ENCODE data around the gene RBMS3. TPM values are rescaled to one million over a fixed set of nuclear protein-coding genes. Genes with fewer than 3 reads are reported as not detected.
"Not testable (repeated sequence)": the region's sequence is repeated elsewhere in the genome, so short reads cannot be mapped to it uniquely, and the experiment has no call there.

Gene RBMS3
- total RNA-seq, 2 experiments from 2014 or later: 0.38 to 0.63 TPM

GRCh38 chr3:29374226-29374625, 93.4 kb downstream of the RBMS3 start:
- DNase-seq: no peak
- ChIA-PET CTCF (no interaction called here), POLR2A (no interaction called here)
- H3K4me1 Mint-ChIP-seq: peaks cover 1% of the 10 kb centered on the region
- H3K4me3 Mint-ChIP-seq: no peak overlapping the region
- no peaks in the 10 kb centered on the region for H3K9me3 Mint-ChIP-seq
- H3K27me3 Mint-ChIP-seq: no peaks in the 10 kb centered on the region
- H3K27ac Mint-ChIP-seq: no peak overlapping the region
- H3K36me3 Mint-ChIP-seq (ENCODE audit: low read depth): no peaks in the 10 kb centered on the region

DNA sequence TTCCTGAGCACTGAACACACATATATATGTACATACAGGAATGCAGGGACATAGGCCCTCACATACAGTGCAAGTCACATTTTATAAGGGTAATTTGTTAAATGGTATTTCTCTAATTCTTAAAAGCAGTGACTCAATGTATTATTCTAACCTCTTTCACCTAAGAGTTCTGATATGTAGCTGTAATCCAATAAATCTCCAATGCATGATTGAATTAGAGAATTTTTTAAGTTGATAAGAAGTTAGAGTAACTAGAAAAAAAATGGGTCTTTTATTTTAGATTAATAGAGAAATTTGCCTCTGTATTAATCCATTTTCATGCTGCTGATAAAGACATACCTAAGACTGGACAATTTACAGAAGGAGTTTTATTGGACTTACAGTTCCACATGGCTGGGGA, 98.2 kb downstream of the RBMS3 start:
- no peaks in the 10 kb centered on the region for H3K9me3 Mint-ChIP-seq
- DNase-seq: no peak
- H3K36me3 Mint-ChIP-seq (ENCODE audit: low read depth): no peaks in the 10 kb centered on the region

GRCh38 chr3:29381595-29381994, 100.7 kb downstream of the RBMS3 start:
- ChIA-PET CTCF (no interaction called here), POLR2A (no interaction called here)
- no peaks in the 10 kb centered on the region for H3K4me1 Mint-ChIP-seq
- H3K4me3 Mint-ChIP-seq: no peak overlapping the region
- no peaks in the 10 kb centered on the region for H3K27me3 Mint-ChIP-seq
- no peak for DNase-seq
- no peak overlapping the region for H3K27ac Mint-ChIP-seq
- no peaks in the 10 kb centered on the region for H3K36me3 Mint-ChIP-seq (ENCODE audit: low read depth)
- H3K9me3 Mint-ChIP-seq: no peaks in the 10 kb centered on the region

More for the DNA sequence above, 98.2 kb downstream of the RBMS3 start:
- H3K27me3 Mint-ChIP-seq: no peaks in the 10 kb centered on the region
- ChIA-PET POLR2A (no interaction called here), CTCF (no interaction called here)
- no peak overlapping the region for H3K27ac Mint-ChIP-seq
- no peaks in the 10 kb centered on the region for H3K4me1 Mint-ChIP-seq
- H3K4me3 Mint-ChIP-seq: no peak overlapping the region

DNA sequence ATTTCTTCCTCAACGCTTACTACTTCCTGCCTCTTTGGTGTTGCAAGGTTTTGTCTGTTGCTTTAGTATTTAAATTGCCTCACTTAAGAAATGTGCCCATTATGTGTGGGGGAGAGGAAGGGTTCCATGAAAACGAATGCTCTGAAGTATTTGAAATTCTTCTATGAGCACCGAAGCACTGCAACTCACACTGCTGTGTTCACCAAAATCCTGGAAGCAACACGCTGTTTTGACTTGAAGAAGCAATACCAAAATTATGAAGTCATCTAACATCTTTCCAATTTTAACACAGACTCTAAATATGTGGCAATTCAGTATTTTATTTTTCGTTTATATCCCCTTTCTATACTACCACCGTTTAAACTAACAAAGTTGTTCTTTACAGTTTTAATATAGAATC, 101.5 kb downstream of the RBMS3 start:
- no peak for DNase-seq
- Mint-ChIP-seq H3K9me3 (no peaks in the 10 kb centered on the region), H3K4me1 (no peaks in the 10 kb centered on the region), H3K27ac (no peak overlapping the region), H3K36me3 (ENCODE audit: low read depth) (no peaks in the 10 kb centered on the region), H3K27me3 (no peaks in the 10 kb centered on the region), H3K4me3 (no peak overlapping the region)
- ChIA-PET POLR2A (no interaction called here), CTCF (no interaction called here)

GRCh38 chr3:29382845-29383244, 102.0 kb downstream of the RBMS3 start:
- Mint-ChIP-seq H3K27me3 (no peaks in the 10 kb centered on the region), H3K4me1 (no peaks in the 10 kb centered on the region), H3K4me3 (no peak overlapping the region), H3K36me3 (ENCODE audit: low read depth) (no peaks in the 10 kb centered on the region), H3K27ac (no peak overlapping the region), H3K9me3 (no peaks in the 10 kb centered on the region)
- DNase-seq: no peak
- ChIA-PET POLR2A (no interaction called here), CTCF (no interaction called here)

DNA sequence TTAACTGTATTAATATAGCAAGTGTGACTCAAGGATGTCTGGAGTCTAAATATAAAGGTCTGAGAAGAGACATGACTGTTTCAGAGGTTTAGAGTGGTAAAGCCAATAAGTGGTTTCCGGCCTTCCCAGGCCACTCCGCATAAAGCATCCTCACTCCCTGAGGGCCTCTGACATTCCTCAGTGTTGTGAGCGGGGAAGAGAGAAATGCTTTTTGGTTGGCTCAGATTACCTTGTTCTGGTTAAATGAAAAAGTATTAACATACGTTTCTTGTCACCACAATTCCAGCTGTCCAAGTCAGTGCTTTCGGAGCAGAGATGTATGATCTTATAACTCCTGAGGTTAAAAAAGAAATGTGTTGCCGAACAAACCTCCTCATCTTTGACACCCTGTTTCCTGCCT, 103.8 kb downstream of the RBMS3 start:
- H3K36me3 Mint-ChIP-seq (ENCODE audit: low read depth): no peaks in the 10 kb centered on the region
- no peaks in the 10 kb centered on the region for H3K4me1 Mint-ChIP-seq
- no peak overlapping the region for H3K4me3 Mint-ChIP-seq
- H3K27ac Mint-ChIP-seq: no peak overlapping the region
- ChIA-PET POLR2A (no interaction called here), CTCF (no interaction called here)
- H3K9me3 Mint-ChIP-seq: no peaks in the 10 kb centered on the region
- H3K27me3 Mint-ChIP-seq: no peaks in the 10 kb centered on the region
- DNase-seq: no peak

- H3K27ac Mint-ChIP-seq: no peak overlapping the region
- H3K4me1 Mint-ChIP-seq: no peaks in the 10 kb centered on the region
- H3K36me3 Mint-ChIP-seq (ENCODE audit: low read depth): no peaks in the 10 kb centered on the region
- H3K4me3 Mint-ChIP-seq: no peak overlapping the region
- no peaks in the 10 kb centered on the region for H3K27me3 Mint-ChIP-seq
- CTCF ChIA-PET: no interaction called here
- no peaks in the 10 kb centered on the region for H3K9me3 Mint-ChIP-seq
- POLR2A ChIA-PET: no interaction called here
- DNase-seq: no peak
Measured at GRCh38 chr3:29385046-29385830, 104.4 kb downstream of the RBMS3 start.

DNA sequence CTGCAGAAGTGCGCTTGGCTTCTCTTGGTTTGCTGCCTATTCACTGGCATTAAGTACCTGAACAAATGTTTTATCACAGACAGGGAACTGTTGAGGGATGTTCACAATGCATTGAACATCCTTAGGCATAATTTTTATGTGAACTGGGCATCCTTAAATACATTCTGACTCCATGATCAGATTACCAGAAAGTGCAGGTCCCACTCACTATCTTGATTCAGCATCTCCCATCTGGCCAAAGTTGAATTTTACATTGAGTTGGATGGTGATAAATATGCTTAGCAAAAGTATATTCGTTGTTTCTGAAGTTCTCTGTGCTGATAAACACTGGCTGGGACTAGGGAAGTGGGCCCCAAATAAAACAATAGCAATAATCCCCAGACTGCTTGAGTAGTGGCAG, 108.5 kb downstream of the RBMS3 start:
- no peaks in the 10 kb centered on the region for H3K9me3 Mint-ChIP-seq
- DNase-seq: no peak
- H3K36me3 Mint-ChIP-seq (ENCODE audit: low read depth): no peaks in the 10 kb centered on the region
- no peak overlapping the region for H3K27ac Mint-ChIP-seq
- CTCF ChIA-PET: no interaction called here
- no peak overlapping the region for H3K4me3 Mint-ChIP-seq
- POLR2A ChIA-PET: no interaction called here
- no peaks in the 10 kb centered on the region for H3K4me1 Mint-ChIP-seq
- H3K27me3 Mint-ChIP-seq: no peaks in the 10 kb centered on the region

DNA sequence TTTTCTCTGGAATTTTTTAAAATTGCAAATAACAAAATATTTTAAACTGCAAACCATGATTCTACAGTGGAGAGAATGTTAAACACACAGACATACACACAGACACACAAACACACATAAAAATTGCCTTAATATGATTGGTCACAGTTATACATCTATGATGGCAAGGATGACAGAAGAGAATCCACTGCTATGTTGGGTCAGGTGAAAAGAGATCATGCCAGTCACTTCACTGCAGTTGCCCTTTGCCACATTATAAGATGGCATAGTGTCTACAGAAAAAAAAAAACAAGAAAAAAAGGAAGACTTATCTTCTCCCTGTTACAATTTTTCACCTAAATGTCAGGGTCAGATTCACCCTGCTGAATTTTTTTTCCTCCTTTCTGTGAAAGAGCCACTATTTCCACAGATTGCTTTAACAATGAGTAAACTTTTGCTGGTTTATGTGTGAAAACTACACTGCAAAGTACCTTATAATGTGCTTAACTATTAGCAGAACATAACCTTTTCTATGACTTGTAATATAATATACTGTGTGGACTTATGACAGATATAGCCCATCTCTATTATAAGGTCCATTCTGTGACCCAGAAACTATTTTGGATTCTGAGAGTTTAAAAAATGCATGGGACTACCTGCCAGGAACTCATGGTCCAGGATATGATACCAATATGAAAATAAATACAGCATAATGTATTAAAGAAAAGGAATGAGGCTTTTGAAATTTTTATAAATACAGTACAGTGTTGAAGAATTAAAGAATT, 111.9 kb downstream of the RBMS3 start:
- no peak overlapping the region for H3K4me3 Mint-ChIP-seq
- CTCF ChIA-PET: interaction anchor here (0.6 kb wide), 1 partner anchor 44 kb away, joined by 3 read pairs; no protein-coding TSS in a partner anchor
- no peak overlapping the region for H3K27ac Mint-ChIP-seq
- no peak for DNase-seq
- H3K4me1 Mint-ChIP-seq: no peaks in the 10 kb centered on the region
- H3K27me3 Mint-ChIP-seq: no peaks in the 10 kb centered on the region
- H3K36me3 Mint-ChIP-seq (ENCODE audit: low read depth): no peaks in the 10 kb centered on the region
- H3K9me3 Mint-ChIP-seq: no peaks in the 10 kb centered on the region
- POLR2A ChIA-PET: no interaction called here

- H3K9me3 Mint-ChIP-seq; CTCF ChIA-PET; DNase-seq; H3K27me3 Mint-ChIP-seq; POLR2A ChIA-PET; H3K36me3 Mint-ChIP-seq (ENCODE audit: low read depth); H3K4me3 Mint-ChIP-seq; H3K27ac Mint-ChIP-seq; H3K4me1 Mint-ChIP-seq: not testable (repeated sequence)
Measured at GRCh38 chr3:29393946-29394345, 113.1 kb downstream of the RBMS3 start.

DNA sequence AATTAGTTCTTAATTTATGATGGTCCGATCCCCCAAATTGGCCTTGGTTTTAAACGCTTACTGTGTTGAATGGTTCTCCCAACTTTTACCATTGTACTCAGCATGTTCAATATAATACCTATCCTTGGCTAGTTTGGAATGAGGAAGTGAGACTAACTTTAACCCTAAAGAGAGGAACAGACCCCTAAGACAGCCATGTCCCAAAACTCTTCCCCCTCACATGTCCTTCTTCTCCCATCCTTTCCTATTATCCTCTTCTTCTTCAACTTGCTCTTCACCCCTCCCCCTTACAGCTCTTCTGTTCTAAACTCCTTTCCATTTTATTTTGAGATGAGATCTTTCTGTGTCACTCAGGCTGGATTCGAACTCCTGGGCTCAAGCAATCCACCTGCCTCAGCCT, 116.5 kb downstream of the RBMS3 start:
- POLR2A ChIA-PET: no interaction called here
- H3K27ac Mint-ChIP-seq: no peak overlapping the region
- H3K36me3 Mint-ChIP-seq (ENCODE audit: low read depth): no peaks in the 10 kb centered on the region
- H3K4me1 Mint-ChIP-seq: no peaks in the 10 kb centered on the region
- no peaks in the 10 kb centered on the region for H3K27me3 Mint-ChIP-seq
- DNase-seq: no peak
- no peak overlapping the region for H3K4me3 Mint-ChIP-seq
- CTCF ChIA-PET: no interaction called here
- H3K9me3 Mint-ChIP-seq: peaks cover 2% of the 10 kb centered on the region

DNA sequence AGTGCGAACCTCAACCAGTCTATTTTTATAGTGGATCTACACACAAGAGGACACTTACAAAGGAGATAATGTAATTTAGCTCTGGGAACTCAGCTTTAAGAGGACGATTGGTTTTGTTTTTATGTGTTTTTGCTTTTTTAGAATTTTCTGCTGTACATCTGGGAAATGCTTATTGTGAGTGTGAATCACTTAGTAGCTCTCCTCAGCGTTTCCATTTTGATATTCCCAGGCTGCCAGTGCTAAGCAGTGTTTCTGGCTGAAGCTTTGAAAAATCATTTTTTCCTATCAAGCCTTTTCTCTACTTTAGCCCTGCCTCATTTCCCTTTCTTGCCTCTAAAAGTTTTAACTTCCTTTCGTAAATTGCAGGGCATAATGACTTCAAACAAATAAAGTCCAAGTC, 117.9 kb downstream of the RBMS3 start:
- no peak overlapping the region for H3K4me3 Mint-ChIP-seq
- DNase-seq: no peak
- CTCF ChIA-PET: no interaction called here
- no peaks in the 10 kb centered on the region for H3K36me3 Mint-ChIP-seq (ENCODE audit: low read depth)
- peaks cover 2% of the 10 kb centered on the region for H3K9me3 Mint-ChIP-seq
- H3K27me3 Mint-ChIP-seq: no peaks in the 10 kb centered on the region
- POLR2A ChIA-PET: no interaction called here
- no peaks in the 10 kb centered on the region for H3K4me1 Mint-ChIP-seq
- H3K27ac Mint-ChIP-seq: no peak overlapping the region

DNA sequence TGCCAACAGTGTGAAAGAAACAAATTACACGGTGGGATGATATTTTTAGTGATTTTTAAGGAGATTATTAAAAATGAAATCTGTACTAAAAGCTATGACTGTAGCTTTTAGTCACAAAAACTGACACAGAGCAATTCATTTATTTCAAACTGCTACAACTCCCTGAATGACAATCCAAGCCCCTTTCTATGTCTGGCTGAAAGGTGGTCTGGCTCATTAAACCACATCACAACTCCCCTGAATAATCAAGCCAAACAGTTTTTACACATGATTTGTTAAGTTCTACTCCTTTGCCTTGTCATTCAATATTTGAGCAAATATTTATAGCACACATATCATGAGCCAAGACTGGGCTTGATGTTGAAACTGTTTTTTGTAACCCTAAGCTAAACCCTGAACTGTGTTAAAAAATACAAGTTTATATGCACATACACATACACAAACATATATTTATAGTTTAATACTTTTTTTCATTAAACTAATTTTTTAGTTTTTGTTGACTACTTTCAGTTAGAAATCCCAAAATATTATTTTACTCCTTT, 125.5 kb downstream of the RBMS3 start:
- ChIA-PET CTCF (no interaction called here), POLR2A (no interaction called here)
- no peak for DNase-seq
- Mint-ChIP-seq H3K9me3 (no peaks in the 10 kb centered on the region), H3K4me3 (no peak overlapping the region), H3K36me3 (ENCODE audit: low read depth) (no peaks in the 10 kb centered on the region), H3K27me3 (no peaks in the 10 kb centered on the region), H3K27ac (no peak overlapping the region), H3K4me1 (no peaks in the 10 kb centered on the region)

DNA sequence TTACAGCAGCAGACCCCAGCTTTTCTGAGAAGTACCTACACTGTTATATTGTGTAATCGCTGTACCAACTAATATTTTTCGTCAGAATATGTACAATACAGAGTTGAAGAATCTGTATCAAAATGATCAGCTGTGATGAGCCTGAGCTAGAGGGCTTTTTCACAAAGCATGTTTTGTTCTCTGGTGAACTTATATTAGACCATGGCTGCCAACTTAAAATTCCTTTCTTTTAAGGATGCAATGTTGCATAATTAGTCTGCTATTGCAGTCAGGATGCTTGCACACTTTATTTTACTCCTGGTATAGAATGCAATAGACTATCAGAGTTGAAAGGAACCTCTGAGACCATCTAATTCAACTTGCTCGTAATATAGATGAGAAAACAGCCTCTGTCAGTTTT, 127.8 kb downstream of the RBMS3 start:
- H3K27ac Mint-ChIP-seq: no peak overlapping the region
- H3K36me3 Mint-ChIP-seq (ENCODE audit: low read depth): no peaks in the 10 kb centered on the region
- DNase-seq: no peak
- H3K4me1 Mint-ChIP-seq: no peaks in the 10 kb centered on the region
- POLR2A ChIA-PET: no interaction called here
- H3K27me3 Mint-ChIP-seq: no peaks in the 10 kb centered on the region
- no peak overlapping the region for H3K4me3 Mint-ChIP-seq
- no peaks in the 10 kb centered on the region for H3K9me3 Mint-ChIP-seq
- CTCF ChIA-PET: interaction anchor here (1.2 kb wide), 1 partner anchor 12 kb away, joined by 3 read pairs; no protein-coding TSS in a partner anchor
